Measurements from ENCODE around the gene DUSP5.

Gene DUSP5

GRCh38 chr10:110471566-110472139 is 26.1 kb upstream of the DUSP5 start:
- H3K4me3 ChIP-seq (replicated peaks in 1 of 2; ENCODE audit: low read depth in 2 of 2, low read length in 2 of 2): no peak overlapping the region
- peak; percentile 62 to 71 for DNase-seq (ENCODE audit: low read depth in 2 of 2)
- TF ChIP-seq, protein P1, sequence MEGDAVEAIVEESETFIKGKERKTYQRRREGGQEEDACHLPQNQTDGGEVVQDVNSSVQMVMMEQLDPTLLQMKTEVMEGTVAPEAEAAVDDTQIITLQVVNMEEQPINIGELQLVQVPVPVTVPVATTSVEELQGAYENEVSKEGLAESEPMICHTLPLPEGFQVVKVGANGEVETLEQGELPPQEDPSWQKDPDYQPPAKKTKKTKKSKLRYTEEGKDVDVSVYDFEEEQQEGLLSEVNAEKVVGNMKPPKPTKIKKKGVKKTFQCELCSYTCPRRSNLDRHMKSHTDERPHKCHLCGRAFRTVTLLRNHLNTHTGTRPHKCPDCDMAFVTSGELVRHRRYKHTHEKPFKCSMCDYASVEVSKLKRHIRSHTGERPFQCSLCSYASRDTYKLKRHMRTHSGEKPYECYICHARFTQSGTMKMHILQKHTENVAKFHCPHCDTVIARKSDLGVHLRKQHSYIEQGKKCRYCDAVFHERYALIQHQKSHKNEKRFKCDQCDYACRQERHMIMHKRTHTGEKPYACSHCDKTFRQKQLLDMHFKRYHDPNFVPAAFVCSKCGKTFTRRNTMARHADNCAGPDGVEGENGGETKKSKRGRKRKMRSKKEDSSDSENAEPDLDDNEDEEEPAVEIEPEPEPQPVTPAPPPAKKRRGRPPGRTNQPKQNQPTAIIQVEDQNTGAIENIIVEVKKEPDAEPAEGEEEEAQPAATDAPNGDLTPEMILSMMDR (IDR thresholded peaks at IDR 0.05; ENCODE audit: low read depth, low read length): no peak

GRCh38 chr10:110474017-110474416 is 23.7 kb upstream of the DUSP5 start:
- TF ChIP-seq, protein P1 (IDR thresholded peaks at IDR 0.05; ENCODE audit: low read depth, low read length): no peak
- no peak overlapping the region for H3K4me3 ChIP-seq (replicated peaks in 1 of 2; ENCODE audit: low read depth in 2 of 2, low read length in 2 of 2)
- no peak for DNase-seq (ENCODE audit: low read depth in 2 of 2)

- no peak for DNase-seq (ENCODE audit: low read depth in 2 of 2)
- TF ChIP-seq, protein P1 (IDR thresholded peaks at IDR 0.05; ENCODE audit: low read depth, low read length): no peak
- no peak overlapping the region for H3K4me3 ChIP-seq (replicated peaks in 1 of 2; ENCODE audit: low read depth in 2 of 2, low read length in 2 of 2)
These were observed 22.9 kb upstream of the DUSP5 start for GRCh38 chr10:110474826-110475225.

DNA sequence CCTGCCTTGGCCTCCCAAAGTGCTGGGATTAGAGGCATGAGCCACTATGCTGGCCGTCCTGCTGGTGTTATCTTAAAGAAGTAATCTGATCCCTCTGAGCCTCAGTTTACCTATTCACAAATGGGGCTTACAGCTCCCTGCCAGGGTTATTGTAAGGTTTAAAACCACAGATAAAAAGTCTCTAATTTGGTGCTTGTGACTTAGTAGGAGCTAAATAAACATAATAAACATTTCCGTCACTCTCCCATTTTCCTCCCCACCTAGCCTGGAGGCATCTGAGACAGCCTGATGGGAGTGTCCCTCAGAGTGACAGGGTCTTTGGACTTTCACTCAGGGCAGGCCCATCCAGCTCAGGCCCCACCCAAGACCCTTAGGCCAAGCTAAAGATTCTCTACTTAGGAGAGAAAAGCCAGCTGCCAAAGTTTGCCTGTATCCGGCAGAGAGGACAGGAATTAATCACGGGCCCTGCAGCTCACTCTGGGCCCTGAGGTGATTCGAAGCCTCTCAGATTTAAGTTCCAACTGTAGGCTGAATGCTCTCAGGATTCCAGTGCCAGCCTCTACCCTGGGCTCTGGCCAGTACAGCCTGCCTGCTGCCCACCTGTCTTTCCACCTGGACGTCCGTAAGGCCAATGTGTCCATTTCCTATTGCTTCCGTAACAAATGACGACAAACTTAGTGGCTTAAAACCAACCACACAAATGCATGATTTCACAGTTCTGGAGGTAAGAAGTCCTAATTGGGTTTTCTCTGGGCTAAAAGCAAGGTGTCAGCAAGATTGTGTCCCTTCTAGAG is 21.8 kb upstream of the DUSP5 start:
- H3K4me3 ChIP-seq (replicated peaks in 1 of 2; ENCODE audit: low read depth in 2 of 2, low read length in 2 of 2): no peak overlapping the region
- TF ChIP-seq, protein P1 (IDR thresholded peaks at IDR 0.05; ENCODE audit: low read depth, low read length): no peak
- DNase-seq (ENCODE audit: low read depth in 2 of 2): no peak

DNA sequence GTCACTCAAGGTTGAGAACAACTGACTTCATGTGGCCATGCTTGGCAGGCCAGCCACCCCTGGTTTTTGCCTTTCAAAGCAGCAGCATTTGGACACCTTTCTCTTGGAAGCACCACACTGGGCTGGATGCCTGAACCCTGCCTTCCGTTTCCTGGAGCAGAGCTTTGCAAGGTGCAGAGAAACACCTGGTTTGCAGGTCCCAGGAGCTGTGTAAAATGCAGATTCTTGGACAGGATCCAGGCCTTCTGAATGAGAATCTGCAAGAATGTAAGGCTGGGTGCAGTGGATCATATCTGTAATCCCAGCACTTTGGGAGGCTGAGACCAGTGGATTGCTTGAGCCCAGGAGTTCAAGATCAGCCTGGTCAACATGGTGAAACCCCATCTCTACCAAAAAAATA is 18.0 kb upstream of the DUSP5 start:
- TF ChIP-seq, protein P1 (IDR thresholded peaks at IDR 0.05; ENCODE audit: low read depth, low read length): no peak
- DNase-seq (ENCODE audit: low read depth in 2 of 2): no peak
- no peak overlapping the region for H3K4me3 ChIP-seq (replicated peaks in 1 of 2; ENCODE audit: low read depth in 2 of 2, low read length in 2 of 2)

DNA sequence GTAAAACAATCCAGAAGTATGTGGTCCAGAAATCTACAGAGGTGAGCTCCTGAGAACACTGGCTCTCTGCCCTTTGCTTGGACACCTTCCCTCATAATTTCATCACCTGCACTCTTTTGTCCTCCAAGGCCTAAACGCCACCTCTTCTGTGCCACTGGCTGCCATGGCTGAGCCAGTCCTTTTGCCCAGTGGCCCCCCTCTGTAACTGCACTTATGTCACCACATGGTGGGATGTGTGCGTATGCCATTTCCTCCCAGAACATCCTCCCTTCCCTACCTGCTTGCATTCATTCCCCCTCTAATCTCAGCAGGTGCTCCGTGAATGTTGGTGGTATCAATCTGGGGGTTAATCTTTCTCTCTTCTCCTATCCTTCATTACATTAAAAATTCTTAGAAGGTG is 17.3 kb upstream of the DUSP5 start:
- H3K4me3 ChIP-seq (replicated peaks in 1 of 2; ENCODE audit: low read depth in 2 of 2, low read length in 2 of 2): no peak overlapping the region
- TF ChIP-seq, protein P1 (IDR thresholded peaks at IDR 0.05; ENCODE audit: low read depth, low read length): no peak
- DNase-seq (ENCODE audit: low read depth in 2 of 2): no peak
